Hematopoietic multipotent progenitor cell treated with erythropoietin and hydrocortisone succinate and interleukin-3 and kit ligand, for 6 days (in vitro differentiated cells): ENCODE measurements around the gene COPA.
A peak's percentile ranks its signal among the peaks of the same experiment; 100 is the strongest.

ENCODE experiments used
- DNase-seq: peaks from one replicate; pipeline ENCODE4 v3.0.0-alpha.2; 2015

COPA gene

DNA sequence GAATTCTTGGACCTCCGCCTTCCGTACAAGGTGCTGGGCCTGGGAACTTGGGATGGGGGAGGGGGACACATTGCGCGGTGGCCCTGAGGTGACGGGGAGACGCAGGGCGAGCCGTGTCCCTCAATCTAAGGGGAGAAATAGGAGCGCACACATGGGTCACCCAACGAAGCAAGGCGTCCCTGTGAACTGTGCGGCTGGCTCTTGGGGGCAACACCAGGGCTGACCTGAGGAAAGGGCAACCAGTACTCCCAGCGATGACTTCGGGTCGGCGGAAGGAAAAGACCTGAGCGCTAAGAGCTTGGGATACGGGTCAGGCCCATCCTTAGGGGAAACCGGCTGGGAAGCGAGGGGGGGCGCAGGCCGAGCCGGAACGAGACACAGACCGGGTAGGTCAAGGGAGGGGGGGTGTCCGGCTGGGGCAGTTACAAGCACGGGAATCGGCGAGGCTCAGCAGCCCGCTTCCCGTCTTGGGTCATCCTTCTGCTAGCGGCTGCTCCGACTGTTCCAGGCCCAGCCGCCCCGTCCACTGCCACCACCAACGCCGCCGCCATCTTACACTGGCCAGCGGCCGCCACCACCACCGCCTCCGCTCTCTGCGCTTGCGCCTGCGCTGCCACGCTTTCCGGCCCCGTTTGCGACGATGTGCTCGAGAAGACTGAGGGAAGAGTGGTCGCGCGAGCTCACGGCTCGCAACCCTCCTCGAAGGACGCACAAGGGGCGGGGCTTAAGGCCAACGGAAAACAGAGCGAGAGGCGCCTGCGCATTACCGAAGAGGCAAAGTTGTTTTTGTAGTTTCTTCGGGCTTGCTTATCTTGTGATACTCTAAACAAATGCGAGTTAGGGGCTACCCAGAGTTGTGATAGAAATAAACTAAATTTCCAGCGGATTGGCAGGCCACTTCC, 80.9 kb downstream of the COPA start, which contains the start of gene DCAF8:
DCAF8 (minus strand) TSS at position 657 of the 902 bp plus-strand sequence. CDS start 18,541 bp downstream, outside the sequence.
- DNase-seq = peak; percentile 99

- peak; percentile 78 for DNase-seq
Observed at GRCh38 chr1:160261556-160261892, 81.5 kb downstream of the COPA start.

- peak; percentile 44 for DNase-seq
Observed at GRCh38 chr1:160260406-160261382, 82.4 kb downstream of the COPA start.

DNA sequence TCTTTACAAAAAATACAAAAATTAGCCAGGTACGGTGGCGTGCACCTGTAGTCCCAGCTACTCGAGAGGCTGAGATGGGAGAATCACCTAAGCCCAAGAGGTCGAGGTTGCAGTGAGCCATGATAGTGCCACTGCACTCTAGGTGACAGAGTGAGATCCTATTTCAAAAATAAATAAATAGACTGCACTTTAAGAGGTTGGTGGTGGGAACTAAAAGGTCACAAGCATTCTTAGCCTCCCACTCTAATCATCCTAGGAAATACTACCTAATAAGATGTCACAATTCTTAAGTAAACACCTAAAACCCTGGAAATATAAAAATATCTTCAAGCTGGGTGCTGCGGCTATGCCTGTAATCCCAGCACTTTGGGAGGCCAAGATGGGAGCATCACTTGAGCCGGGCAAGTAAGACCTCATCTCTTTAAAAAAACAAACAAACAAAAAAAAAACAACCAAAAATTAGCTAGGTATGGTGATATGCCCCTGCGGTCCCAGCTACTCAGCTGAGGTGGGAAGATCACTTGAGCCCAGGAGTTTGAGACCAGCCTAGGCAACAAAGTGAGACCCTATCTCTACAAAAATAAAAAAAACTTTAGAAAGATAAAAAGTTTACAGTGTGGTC, 84.8 kb downstream of the COPA start:
- no peak for DNase-seq

GRCh38 chr1:160257411-160258015, 85.5 kb downstream of the COPA start:
- no peak for DNase-seq

- DNase-seq = peak; percentile 93
Observed at GRCh38 chr1:160256396-160257046, 86.5 kb downstream of the COPA start.

DNA sequence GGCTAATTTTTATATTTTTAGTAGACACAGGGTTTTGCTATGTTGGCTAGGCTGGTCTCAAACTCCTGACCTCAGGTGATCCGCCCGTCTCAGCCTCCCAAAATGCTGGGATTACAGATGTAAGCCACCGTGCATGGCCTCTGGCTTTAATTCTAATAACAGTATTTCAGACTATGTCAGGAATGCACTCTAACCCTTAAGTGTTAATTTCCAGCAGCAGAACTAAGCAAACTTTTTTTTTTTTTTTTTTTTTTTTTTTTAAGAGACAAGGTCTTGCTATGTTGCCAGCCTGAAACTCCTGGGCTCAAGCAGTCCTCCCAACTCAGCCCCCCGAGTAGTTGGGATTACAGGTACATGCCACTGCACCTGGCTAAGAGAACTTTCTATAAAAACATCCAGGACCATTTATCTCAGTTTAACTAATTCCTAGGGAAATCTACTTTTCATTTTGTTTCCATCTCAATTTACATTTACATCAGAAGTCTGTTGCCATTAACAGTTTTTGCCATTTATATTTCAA, 87.2 kb downstream of the COPA start:
- no peak for DNase-seq

- peak; percentile 90 for DNase-seq
Observed at GRCh38 chr1:160251687-160252526, 91.1 kb downstream of the COPA start.

GRCh38 chr1:160251011-160251410, 92.0 kb downstream of the COPA start:
- no peak for DNase-seq

- DNase-seq = no peak
Observed at GRCh38 chr1:160247053-160247452, 96.0 kb downstream of the COPA start.

- DNase-seq = no peak
Observed at GRCh38 chr1:160245434-160245833, 97.6 kb downstream of the COPA start.

- DNase-seq = no peak
Observed at GRCh38 chr1:160244209-160244608, 98.8 kb downstream of the COPA start.

- no peak for DNase-seq
Observed at GRCh38 chr1:160243767-160244166, 99.3 kb downstream of the COPA start.

GRCh38 chr1:160239582-160240299, 103.3 kb downstream of the COPA start:
- DNase-seq = no peak
